ENCODE data around the gene DCN.

DNA sequence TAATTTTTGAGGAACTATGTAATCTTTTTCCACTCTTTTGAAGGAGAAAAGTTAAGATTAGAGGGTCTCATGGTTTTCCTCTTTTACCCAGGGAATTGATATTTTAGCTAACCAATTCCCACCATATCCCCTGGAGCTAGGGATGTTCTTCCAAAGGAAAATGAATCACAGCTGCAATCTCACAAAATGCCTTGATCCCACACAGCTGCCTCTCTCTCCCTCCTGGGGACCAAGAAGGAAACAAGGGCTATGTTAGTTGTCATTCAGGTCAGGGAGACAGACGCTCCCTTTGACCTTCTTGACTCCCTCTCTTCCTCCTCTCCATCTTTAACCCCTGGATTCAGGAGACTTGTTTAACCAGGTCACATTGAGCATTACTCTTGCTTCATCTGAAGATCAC is 9.5 kb downstream of the DCN start:
- no peak for TF ChIP-seq TAF1 (IDR thresholded peaks at IDR 0.05; ENCODE audit: borderline replicate concordance, low read depth, low read length)
- TF ChIP-seq POLR2AphosphoS5 (IDR thresholded peaks at IDR 0.05; ENCODE audit: low read depth, low read length) = no peak
- TF ChIP-seq POLR2A (IDR thresholded peaks at IDR 0.05; ENCODE audit: low read depth, low read length) = no peak

Data from GM12892 (cell line).